ENCODE measurements around the gene NUP93. TPM values are rescaled to one million over a fixed set of nuclear protein-coding genes. Genes with fewer than 3 reads are reported as not detected.

Gene NUP93
- total and polyA plus RNA-seq, 2 donors from 2014 or later = 34.8 to 48.8 TPM

GRCh38 chr16:56830669-56831068 is 100.7 kb downstream of the NUP93 start:
- Histone ChIP-seq H3K27ac (ENCODE audit: low read depth in 2 of 2, low read length in 2 of 2) (no peak overlapping the region), H3K27me3 (ENCODE audit: control insufficient read depth, insufficient read depth, low read length) (no peaks in the 10 kb centered on the region), H3K36me3 (ENCODE audit: control insufficient read depth in 2 of 3, insufficient read depth in 3 of 3, low read length in 3 of 3) (peaks cover 5 to 16% (median 5%) of the 10 kb centered on the region in 3 donors), H3K4me3 (ENCODE audit: low read length in 3 of 3) (no peak overlapping the region), H3K9ac (ENCODE audit: low read length in 3 of 3) (no peak overlapping the region), H3K4me1 (ENCODE audit: control insufficient read depth in 2 of 3, insufficient read depth in 2 of 3, low read depth in 1 of 3, low read length in 3 of 3) (no peaks in the 10 kb centered on the region), H3K9me3 (ENCODE audit: control insufficient read depth in 2 of 3, insufficient read depth in 1 of 3, low read length in 3 of 3) (no peaks in the 10 kb centered on the region)
- FAIRE-seq = no peak
- DNase-seq = no peak
- intact Hi-C loops (cut with DNase I) = no loop called here
- TF ChIP-seq, protein P1, sequence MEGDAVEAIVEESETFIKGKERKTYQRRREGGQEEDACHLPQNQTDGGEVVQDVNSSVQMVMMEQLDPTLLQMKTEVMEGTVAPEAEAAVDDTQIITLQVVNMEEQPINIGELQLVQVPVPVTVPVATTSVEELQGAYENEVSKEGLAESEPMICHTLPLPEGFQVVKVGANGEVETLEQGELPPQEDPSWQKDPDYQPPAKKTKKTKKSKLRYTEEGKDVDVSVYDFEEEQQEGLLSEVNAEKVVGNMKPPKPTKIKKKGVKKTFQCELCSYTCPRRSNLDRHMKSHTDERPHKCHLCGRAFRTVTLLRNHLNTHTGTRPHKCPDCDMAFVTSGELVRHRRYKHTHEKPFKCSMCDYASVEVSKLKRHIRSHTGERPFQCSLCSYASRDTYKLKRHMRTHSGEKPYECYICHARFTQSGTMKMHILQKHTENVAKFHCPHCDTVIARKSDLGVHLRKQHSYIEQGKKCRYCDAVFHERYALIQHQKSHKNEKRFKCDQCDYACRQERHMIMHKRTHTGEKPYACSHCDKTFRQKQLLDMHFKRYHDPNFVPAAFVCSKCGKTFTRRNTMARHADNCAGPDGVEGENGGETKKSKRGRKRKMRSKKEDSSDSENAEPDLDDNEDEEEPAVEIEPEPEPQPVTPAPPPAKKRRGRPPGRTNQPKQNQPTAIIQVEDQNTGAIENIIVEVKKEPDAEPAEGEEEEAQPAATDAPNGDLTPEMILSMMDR (IDR thresholded peaks at IDR 0.05; ENCODE audit: borderline replicate concordance, extremely low read depth, insufficient read depth) = no peak

- Histone ChIP-seq H3K27ac (ENCODE audit: low read depth in 2 of 2, low read length in 2 of 2) (no peak overlapping the region), H3K36me3 (ENCODE audit: control insufficient read depth in 2 of 3, insufficient read depth in 3 of 3, low read length in 3 of 3) (peaks cover 5 to 18% (median 5%) of the 10 kb centered on the region in 3 donors), H3K4me1 (ENCODE audit: control insufficient read depth in 2 of 3, insufficient read depth in 2 of 3, low read depth in 1 of 3, low read length in 3 of 3) (peaks cover 0 to 4% (median 0%) of the 10 kb centered on the region in 3 donors), H3K9ac (ENCODE audit: low read length in 3 of 3) (no peak overlapping the region), H3K9me3 (ENCODE audit: control insufficient read depth in 2 of 3, insufficient read depth in 1 of 3, low read length in 3 of 3) (no peaks in the 10 kb centered on the region), H3K4me3 (ENCODE audit: low read length in 3 of 3) (no peak overlapping the region), H3K27me3 (ENCODE audit: control insufficient read depth, insufficient read depth, low read length) (no peaks in the 10 kb centered on the region)
- TF ChIP-seq, protein P1 (IDR thresholded peaks at IDR 0.05; ENCODE audit: borderline replicate concordance, extremely low read depth, insufficient read depth) = no peak
- FAIRE-seq = no peak
- intact Hi-C loops (cut with DNase I) = no loop called here
- DNase-seq = no peak
Measured at GRCh38 chr16:56832768-56833167, 102.8 kb downstream of the NUP93 start.

- Histone ChIP-seq H3K27ac (ENCODE audit: low read depth in 2 of 2, low read length in 2 of 2) (no peak overlapping the region), H3K4me3 (ENCODE audit: low read length in 3 of 3) (no peak overlapping the region), H3K4me1 (ENCODE audit: control insufficient read depth in 2 of 3, insufficient read depth in 2 of 3, low read depth in 1 of 3, low read length in 3 of 3) (peaks cover 0 to 4% (median 0%) of the 10 kb centered on the region in 3 donors), H3K27me3 (ENCODE audit: control insufficient read depth, insufficient read depth, low read length) (no peaks in the 10 kb centered on the region), H3K9me3 (ENCODE audit: control insufficient read depth in 2 of 3, insufficient read depth in 1 of 3, low read length in 3 of 3) (no peaks in the 10 kb centered on the region), H3K36me3 (ENCODE audit: control insufficient read depth in 2 of 3, insufficient read depth in 3 of 3, low read length in 3 of 3) (peaks cover 5 to 18% (median 5%) of the 10 kb centered on the region in 3 donors), H3K9ac (ENCODE audit: low read length in 3 of 3) (no peak overlapping the region)
- TF ChIP-seq, protein P1 (IDR thresholded peaks at IDR 0.05; ENCODE audit: borderline replicate concordance, extremely low read depth, insufficient read depth) = no peak
- no peak for FAIRE-seq
- intact Hi-C loops (cut with DNase I) = no loop called here
- no peak for DNase-seq
Measured at GRCh38 chr16:56833243-56833970, 103.5 kb downstream of the NUP93 start.
